Gastroesophageal sphincter (tissue), 4 donors: ENCODE results near the gene ANKRD13D. TPM values are rescaled to one million over a fixed set of nuclear protein-coding genes. Genes with fewer than 3 reads are reported as not detected.
"Not testable (repeated sequence)": the region's sequence is repeated elsewhere in the genome, so short reads cannot be mapped to it uniquely, and the experiment has no call there.

ENCODE experiments used
- ATAC-seq: fragments of 150-250 bp; one replicate; pipeline ENCODE4 v1.9.1; 2016; ENCODE audit warnings: mild to moderate bottlenecking, moderate library complexity
- H3K27ac ChIP-seq, 4 donors: fragments of 200-600 bp; sonication (generic) in 3 of 4; 1 replicate in 3 of 4; 2 replicates in 1 of 4; pipeline ENCODE4 v1.5.1; 2016 to 2019
- H3K27me3 ChIP-seq: fragments of 200-600 bp; sonication (generic); one replicate; pipeline ENCODE4 v1.5.1; 2019
- H3K36me3 ChIP-seq, 2 donors: fragments of 200-600 bp; sonication (generic); one replicate each; pipeline ENCODE4 v1.5.1; 2019; ENCODE audit warnings: control low read depth in 1 of 2
- H3K4me1 ChIP-seq, 3 donors: fragments of 200-600 bp; sonication (generic); 1 replicate in 2 of 3; 2 replicates in 1 of 3; pipeline ENCODE4 v1.5.1; 2016 to 2019; ENCODE audit warnings: control low read depth in 2 of 3
- H3K4me3 ChIP-seq, 2 donors: fragments of 200-600 bp; sonication (generic); one replicate each; pipeline ENCODE4 v1.5.1; 2019; ENCODE audit warnings: mild to moderate bottlenecking in 1 of 2, moderate library complexity in 1 of 2
- H3K9me3 ChIP-seq, 3 donors: fragments of 200-600 bp; sonication (generic); one replicate each; pipeline ENCODE4 v1.5.1; 2017 to 2019; ENCODE audit warnings: control low read depth in 2 of 3
- EP300 ChIP-seq: sonication (generic); formaldehyde crosslinking; IDR thresholded peaks from one replicate; pipeline ENCODE4 v1.6.1; 2017; ENCODE audit warnings: antibody characterized with exemption, mild to moderate bottlenecking
- POLR2A ChIP-seq, 2 donors: fragments of 450-650 bp; IDR thresholded peaks; one replicate each; pipeline ENCODE4 v1.6.1; 2017; ENCODE audit warnings: antibody characterized with exemption in 2 of 2, mild to moderate bottlenecking in 2 of 2, moderate library complexity in 1 of 2
- POLR2AphosphoS5 ChIP-seq: sonication (generic); formaldehyde crosslinking; IDR thresholded peaks from one replicate; pipeline ENCODE4 v1.6.1; 2017; ENCODE audit warnings: antibody characterized with exemption
- WGBS, 2 donors: methylation state at CpG; one replicate each; pipeline ENCODE4 v1.1.5; 2018; ENCODE audit warnings: low coverage in 1 of 2; 5-methylcytosine and 5-hydroxymethylcytosine counted together
- total RNA-seq, 4 donors: library from RNA; depleted of rRNA; stranded (reverse); fragments of >200 nt; gene quantifications; one replicate each; pipeline ENCODE4 v1.1.0, GENCODE V29; 2016
- TF ChIP-seq, protein P1 (sequence below), 4 experiments: fragments of 200-600 bp in 2 of 4; fragments of 450-650 bp in 2 of 4; sonication (generic) in 1 of 4; IDR thresholded peaks; one replicate each; pipeline ENCODE4 v1.5.1; 2017 to 2019; ENCODE audit warnings: antibody characterized with exemption in 4 of 4, mild to moderate bottlenecking in 2 of 4, moderate library complexity in 2 of 4

The ANKRD13D gene
- total RNA-seq, 4 donors from 2014 or later = 25.6 to 61.6 (median 32.3) TPM

DNA sequence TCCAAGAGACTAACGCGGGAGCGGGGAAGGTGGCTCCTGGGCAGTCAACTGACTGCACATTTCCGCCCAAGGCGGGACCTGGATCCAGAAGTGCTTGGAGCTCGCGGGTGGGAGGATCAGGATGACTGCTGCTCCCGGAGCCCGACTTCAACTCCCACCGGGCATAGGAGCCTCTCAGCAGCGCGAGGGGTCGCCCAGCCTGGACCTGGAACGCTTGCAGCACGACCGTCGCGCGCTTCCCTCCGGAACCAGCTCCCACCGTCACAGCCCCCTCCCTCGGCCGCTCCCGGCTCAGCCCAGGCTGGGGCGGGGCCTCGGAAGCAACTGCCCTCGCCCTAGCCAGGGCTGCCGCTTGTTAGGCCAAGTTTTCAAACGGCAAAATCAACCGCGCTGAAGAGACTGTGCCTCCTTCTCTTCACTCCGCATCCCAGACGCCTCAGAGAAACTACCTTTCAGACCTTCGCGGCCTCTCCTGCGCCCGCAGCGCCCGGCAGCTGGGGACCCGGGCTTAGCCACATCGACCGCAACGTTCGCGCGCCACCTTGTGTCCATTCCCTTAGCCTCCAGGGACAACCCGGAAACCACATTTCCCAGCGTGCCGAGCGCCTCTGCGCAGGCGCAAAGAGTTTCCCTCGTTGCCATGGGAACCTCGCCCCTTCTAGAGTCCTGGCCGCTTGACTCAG is 28.2 kb downstream of the ANKRD13D start:
- TF ChIP-seq POLR2A (IDR thresholded peaks at IDR 0.05) = peak; percentile 37 to 56
- TF ChIP-seq, protein P1, sequence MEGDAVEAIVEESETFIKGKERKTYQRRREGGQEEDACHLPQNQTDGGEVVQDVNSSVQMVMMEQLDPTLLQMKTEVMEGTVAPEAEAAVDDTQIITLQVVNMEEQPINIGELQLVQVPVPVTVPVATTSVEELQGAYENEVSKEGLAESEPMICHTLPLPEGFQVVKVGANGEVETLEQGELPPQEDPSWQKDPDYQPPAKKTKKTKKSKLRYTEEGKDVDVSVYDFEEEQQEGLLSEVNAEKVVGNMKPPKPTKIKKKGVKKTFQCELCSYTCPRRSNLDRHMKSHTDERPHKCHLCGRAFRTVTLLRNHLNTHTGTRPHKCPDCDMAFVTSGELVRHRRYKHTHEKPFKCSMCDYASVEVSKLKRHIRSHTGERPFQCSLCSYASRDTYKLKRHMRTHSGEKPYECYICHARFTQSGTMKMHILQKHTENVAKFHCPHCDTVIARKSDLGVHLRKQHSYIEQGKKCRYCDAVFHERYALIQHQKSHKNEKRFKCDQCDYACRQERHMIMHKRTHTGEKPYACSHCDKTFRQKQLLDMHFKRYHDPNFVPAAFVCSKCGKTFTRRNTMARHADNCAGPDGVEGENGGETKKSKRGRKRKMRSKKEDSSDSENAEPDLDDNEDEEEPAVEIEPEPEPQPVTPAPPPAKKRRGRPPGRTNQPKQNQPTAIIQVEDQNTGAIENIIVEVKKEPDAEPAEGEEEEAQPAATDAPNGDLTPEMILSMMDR (IDR thresholded peaks at IDR 0.05) = peak in 3 of 4 experiments; percentile 96 to 99 (median 99)
- no peak for TF ChIP-seq EP300
- peak; percentile 42 for TF ChIP-seq POLR2AphosphoS5
- Histone ChIP-seq H3K4me1 (peaks cover 0 to 36% (median 10%) of the 10 kb centered on the region in 3 donors), H3K27ac (peak overlapping the region; percentile 69 to 97 (median 94)), H3K36me3 (peaks cover 0 to 14% of the 10 kb centered on the region in 2 donors), H3K9me3 (no peaks in the 10 kb centered on the region), H3K4me3 (peak overlapping the region; percentile 67 to 73), H3K27me3 (no peaks in the 10 kb centered on the region)
- ATAC-seq = peak; percentile 94
- 0% methylated on average over 3 of the region's 55 CpGs; no CpG with 5 or more reads in 1 of the 2 donors for WGBS, 2 donors

DNA sequence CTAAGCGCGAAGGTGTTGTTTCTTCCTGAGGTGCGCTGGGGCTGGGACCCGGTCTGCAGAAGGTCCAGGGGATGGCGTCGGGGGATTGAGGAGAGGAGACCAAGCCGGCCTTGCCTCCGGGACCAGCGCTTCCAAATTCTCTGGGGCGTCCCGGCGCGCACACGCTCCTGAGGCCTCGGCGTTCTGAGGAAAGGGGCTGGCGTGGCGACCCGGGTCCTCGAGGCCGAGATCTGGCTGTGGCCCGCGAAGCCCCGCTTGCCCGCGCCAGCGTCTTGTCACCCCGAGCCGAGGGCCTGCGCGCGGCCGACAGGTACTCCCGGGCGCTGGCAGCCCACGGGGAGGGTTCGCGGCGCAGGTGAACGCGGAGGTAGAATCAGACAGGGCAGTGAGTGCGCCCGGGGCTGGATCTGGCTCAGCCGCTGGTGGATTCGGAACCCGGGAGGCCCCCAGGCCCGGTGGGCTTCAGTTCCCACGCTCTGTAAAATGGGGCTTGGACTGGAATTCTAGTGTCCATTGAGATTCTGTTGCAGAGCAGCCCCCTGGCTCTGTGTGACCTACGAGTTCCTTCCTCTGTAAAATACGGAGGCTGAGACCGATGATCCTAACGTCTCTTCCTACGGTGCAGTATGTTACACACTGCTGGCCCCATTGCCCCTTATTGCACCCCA is 28.9 kb downstream of the ANKRD13D start:
- peak; percentile 32 for ATAC-seq
- H3K27ac ChIP-seq = peak overlapping the region in 3 of 4 donors; percentile 92 to 97 (median 95)

DNA sequence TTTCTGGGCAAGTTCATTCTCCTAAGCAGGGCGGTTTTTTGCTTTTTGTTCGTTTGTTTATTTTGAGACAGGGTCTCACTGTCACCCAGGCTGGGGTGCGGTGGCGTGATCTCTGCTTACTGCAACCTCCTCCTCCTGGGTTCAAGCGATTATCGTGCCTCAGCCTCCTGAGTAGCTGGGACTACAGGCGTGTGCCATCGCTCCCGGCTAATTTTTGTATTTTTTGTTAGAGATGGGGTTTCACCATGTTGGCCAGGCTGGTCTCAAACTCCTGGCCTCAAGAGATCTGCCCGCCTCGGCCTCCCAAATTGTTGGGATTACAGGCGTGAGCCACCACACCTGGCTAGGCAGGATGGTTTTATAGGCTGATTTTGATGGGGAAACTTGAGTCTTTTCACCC is 29.8 kb downstream of the ANKRD13D start:
- H3K4me1 ChIP-seq = peaks cover 0 to 36% (median 10%) of the 10 kb centered on the region in 3 donors
- 91% methylated on average over 6 of the region's 12 CpGs; no CpG with 5 or more reads in 1 of the 2 donors for WGBS, 2 donors
- not testable (repeated sequence) for H3K9me3 ChIP-seq, ATAC-seq, H3K27me3 ChIP-seq, H3K27ac ChIP-seq
- H3K4me3 ChIP-seq = peak overlapping the region in 1 of 2 donors; percentile 73
- peaks cover 0 to 23% of the 10 kb centered on the region in 2 donors for H3K36me3 ChIP-seq

More for the DNA sequence above, 28.9 kb downstream of the ANKRD13D start:
- TF ChIP-seq POLR2A (IDR thresholded peaks at IDR 0.05) (peak in 1 of 2 donors; percentile 22), EP300 (no peak)
- Histone ChIP-seq H3K36me3 (peaks cover 0 to 20% of the 10 kb centered on the region in 2 donors), H3K27me3 (no peaks in the 10 kb centered on the region), H3K4me3 (peak overlapping the region; percentile 67 to 73), H3K4me1 (peaks cover 0 to 36% (median 10%) of the 10 kb centered on the region in 3 donors), H3K9me3 (no peaks in the 10 kb centered on the region)
- WGBS, 2 donors = 5% methylated on average over 7 of the region's 53 CpGs; no CpG with 5 or more reads in 1 of the 2 donors

DNA sequence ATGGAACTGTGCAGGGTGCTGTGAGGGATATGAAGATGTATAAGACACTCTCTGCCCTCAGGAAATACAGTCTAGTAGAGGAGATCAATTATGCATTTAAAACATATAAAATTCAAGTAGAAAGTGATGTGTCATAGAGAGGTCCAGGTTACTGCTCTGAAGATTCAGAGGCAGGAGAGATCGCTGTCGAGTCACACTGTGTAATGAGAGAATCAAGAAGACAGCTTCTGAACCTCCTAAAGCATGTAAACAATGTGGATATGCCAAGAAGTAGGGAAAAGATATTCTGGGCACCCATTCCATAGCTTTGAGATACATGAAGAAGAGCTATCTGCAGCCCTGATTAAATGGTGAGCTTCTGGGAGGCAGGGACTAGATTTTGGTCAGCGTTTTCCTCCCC is 30.9 kb downstream of the ANKRD13D start:
- H3K27me3 ChIP-seq = no peaks in the 10 kb centered on the region
- ATAC-seq = no peak
- no peak overlapping the region for H3K4me3 ChIP-seq
- peaks cover 0 to 23% of the 10 kb centered on the region in 2 donors for H3K36me3 ChIP-seq
- peaks cover 0 to 36% (median 10%) of the 10 kb centered on the region in 3 donors for H3K4me1 ChIP-seq
- TF ChIP-seq, protein P1 (IDR thresholded peaks at IDR 0.05) = no peak
- TF ChIP-seq POLR2AphosphoS5 (no peak), EP300 (no peak), POLR2A (IDR thresholded peaks at IDR 0.05) (no peak)
- no peak overlapping the region for H3K27ac ChIP-seq
- WGBS, 2 donors = 55 to 58% methylated on average over 3 of the region's 3 CpGs
- no peaks in the 10 kb centered on the region for H3K9me3 ChIP-seq

DNA sequence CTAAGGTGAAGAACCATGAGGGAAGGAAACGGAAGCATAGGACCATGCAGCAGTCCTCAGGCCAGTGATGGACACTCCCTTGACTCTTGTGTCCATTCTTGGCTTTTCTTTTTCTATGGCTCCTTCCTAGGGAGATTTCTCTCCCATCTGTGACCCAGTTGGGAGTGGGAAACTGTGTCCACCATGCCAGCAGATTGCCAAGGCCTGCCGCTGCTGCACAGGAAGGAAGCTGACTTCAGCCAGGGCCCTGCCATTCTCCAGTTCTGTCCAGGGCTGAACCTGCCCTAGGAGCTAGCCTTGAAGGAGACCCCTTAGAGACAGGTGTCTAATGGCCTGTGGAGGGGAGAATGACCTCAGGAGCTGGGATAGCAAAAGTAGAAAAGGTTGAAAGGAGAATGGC is 31.6 kb downstream of the ANKRD13D start:
- Histone ChIP-seq H3K27me3 (no peaks in the 10 kb centered on the region), H3K27ac (no peak overlapping the region), H3K9me3 (no peaks in the 10 kb centered on the region), H3K36me3 (peaks cover 0 to 23% of the 10 kb centered on the region in 2 donors), H3K4me3 (no peak overlapping the region), H3K4me1 (peaks cover 0 to 36% (median 10%) of the 10 kb centered on the region in 3 donors)
- WGBS, 2 donors = 92 to 100% methylated on average over 1 to 2 of the region's 2 CpGs
- TF ChIP-seq, protein P1 (IDR thresholded peaks at IDR 0.05) = no peak
- TF ChIP-seq POLR2AphosphoS5 (no peak), POLR2A (IDR thresholded peaks at IDR 0.05) (no peak), EP300 (no peak)
- ATAC-seq = no peak
